GM12874 (cell line): Measurements from ENCODE around the gene CENPC.

Experiments
- TF ChIP-seq, protein P1 (sequence below): IDR thresholded peaks from 2 replicates; pipeline ENCODE4 v1.5.1; 2011; ENCODE audit warnings: low read depth, mild to moderate bottlenecking, control low read depth, low read length, moderate library complexity; ENCODE audit not compliant: insufficient read depth

Gene CENPC

DNA sequence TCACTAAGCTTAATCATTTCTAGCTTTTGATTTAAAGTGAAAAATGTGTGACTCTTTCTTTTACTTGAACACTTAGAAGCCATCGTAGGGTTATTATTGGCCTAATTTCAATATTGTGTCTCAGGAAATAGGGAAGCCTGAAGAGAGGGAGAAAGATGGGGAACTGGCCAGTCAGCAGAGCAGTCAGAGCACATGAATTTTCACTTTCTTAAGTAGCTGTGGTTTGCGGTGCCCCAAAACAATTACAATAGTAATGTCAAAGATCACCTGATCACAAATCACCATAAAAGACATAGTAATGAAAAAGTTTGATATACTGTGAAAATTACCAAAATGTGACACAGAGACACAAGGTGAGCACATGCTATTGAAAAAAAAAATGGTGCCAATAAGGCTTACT lies 45.5 kb downstream of the CENPC start:
- TF ChIP-seq, protein P1, sequence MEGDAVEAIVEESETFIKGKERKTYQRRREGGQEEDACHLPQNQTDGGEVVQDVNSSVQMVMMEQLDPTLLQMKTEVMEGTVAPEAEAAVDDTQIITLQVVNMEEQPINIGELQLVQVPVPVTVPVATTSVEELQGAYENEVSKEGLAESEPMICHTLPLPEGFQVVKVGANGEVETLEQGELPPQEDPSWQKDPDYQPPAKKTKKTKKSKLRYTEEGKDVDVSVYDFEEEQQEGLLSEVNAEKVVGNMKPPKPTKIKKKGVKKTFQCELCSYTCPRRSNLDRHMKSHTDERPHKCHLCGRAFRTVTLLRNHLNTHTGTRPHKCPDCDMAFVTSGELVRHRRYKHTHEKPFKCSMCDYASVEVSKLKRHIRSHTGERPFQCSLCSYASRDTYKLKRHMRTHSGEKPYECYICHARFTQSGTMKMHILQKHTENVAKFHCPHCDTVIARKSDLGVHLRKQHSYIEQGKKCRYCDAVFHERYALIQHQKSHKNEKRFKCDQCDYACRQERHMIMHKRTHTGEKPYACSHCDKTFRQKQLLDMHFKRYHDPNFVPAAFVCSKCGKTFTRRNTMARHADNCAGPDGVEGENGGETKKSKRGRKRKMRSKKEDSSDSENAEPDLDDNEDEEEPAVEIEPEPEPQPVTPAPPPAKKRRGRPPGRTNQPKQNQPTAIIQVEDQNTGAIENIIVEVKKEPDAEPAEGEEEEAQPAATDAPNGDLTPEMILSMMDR, result no peak

DNA sequence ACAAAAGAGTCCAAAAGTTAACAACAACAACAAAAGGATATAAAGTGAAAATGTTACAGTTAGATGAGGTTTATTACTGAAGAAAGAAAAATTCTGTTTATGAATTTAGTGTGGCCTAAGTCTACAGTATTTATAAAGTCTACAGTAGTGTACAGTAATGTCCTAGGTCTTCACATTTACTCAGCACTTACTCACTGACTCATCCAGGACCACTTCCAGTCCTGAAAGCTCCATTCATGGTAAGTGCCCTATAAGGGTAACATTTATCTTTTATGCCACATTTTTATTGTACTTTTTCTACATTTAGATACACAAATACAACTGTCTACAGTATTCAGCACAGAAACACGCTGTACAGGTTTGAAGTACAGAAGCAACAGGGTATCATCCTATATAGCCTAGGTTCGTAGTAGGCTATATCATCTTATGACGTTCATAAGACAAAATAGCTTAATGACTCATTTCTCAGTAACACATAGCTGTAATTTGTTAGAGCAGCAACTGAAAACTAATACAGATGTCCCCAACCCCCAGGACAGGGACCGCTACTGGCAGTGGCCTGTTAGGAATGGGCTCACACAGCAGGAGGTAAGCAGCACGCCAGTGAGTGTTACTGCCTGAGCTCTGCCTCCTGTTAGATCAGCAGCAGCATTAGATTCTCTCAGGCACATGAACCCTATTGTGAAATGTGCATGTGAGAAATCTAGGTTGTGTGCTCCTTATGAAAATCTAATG lies 61.3 kb downstream of the CENPC start:
- TF ChIP-seq, protein P1, result no peak

- TF ChIP-seq, protein P1, result no peak
These were observed 64.5 kb downstream of the CENPC start for GRCh38 chr4:67480810-67481209.

DNA sequence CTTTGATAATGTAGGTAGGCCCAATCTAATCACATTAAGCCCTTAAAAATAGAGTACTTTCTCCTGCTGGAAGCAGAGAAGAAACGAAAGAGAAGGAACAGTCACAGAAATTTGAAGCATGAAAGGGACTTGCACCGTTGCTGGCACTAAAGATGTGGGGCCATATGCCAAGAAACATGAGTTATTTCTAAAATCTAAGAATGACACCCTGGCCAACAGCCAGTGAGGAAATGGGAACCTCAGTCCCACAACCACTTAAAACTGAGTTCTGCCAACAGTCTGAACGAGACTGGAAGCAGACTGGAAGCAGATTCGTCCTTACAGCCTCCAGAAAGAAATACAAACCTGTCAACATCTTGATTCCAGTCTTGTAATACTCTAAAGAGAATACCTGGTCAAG lies 70.1 kb downstream of the CENPC start:
- TF ChIP-seq, protein P1, result no peak

DNA sequence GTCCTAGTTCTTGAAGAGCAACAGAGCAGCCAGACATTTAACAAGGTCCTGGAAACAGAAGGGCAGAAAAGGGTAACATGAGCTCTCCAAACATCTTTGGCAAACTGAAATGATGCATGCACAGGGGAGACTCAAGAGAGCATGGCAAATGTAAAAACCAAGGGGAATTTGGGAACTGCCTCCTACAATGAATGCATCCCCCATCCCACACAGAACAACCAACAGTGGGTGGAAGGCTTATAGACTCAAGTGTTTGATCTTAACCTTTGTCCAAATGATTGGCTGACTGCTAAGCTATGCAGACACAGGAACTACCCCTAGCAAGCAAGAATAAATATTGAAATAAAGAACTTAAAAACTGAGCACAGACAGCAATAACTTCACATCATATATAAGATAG lies 74.4 kb downstream of the CENPC start:
- TF ChIP-seq, protein P1, result no peak

GRCh38 chr4:67468830-67469229 lies 76.5 kb downstream of the CENPC start:
- TF ChIP-seq, protein P1, result no peak

GRCh38 chr4:67466751-67467150 lies 78.6 kb downstream of the CENPC start:
- TF ChIP-seq, protein P1, result no peak
